Neural progenitor cell (in vitro differentiated cells): ENCODE measurements around the gene FAM219A. TPM values are rescaled to one million over a fixed set of nuclear protein-coding genes. Genes with fewer than 3 reads are reported as not detected.

ENCODE experiments used
- DNase-seq: peaks from one replicate; pipeline ENCODE4 v3.0.0-alpha.2; 2016; ENCODE audit warnings: low spot score
- H2AFZ ChIP-seq: fragments of 200-600 bp; sonication (generic); replicated peaks from 2 replicates; pipeline ENCODE4 v1.6.1; 2016; ENCODE audit warnings: antibody characterized with exemption
- H3F3A ChIP-seq: fragments of 200-600 bp; sonication (generic); 2 replicates; pipeline ENCODE4 v1.6.1; 2016; ENCODE audit warnings: antibody characterized with exemption, low read depth
- H3K27ac ChIP-seq: fragments of 200-600 bp; sonication (generic); 2 replicates; pipeline ENCODE4 v1.5.1; 2016; ENCODE audit warnings: mild to moderate bottlenecking
- H3K27me3 ChIP-seq: fragments of 200-600 bp; sonication (generic); 2 replicates; pipeline ENCODE4 v1.6.1; 2016; ENCODE audit warnings: mild to moderate bottlenecking, moderate library complexity
- H3K36me3 ChIP-seq: fragments of 200-600 bp; sonication (generic); 2 replicates; pipeline ENCODE4 v1.5.1; 2016
- H3K4me1 ChIP-seq: fragments of 200-600 bp; sonication (generic); 2 replicates; pipeline ENCODE4 v1.6.1; 2016; ENCODE audit warnings: mixed run types
- H3K4me2 ChIP-seq: fragments of 200-600 bp; sonication (generic); 2 replicates; pipeline ENCODE4 v1.6.1; 2016
- H3K4me3 ChIP-seq: fragments of 200-600 bp; sonication (generic); 2 replicates; pipeline ENCODE4 v1.5.1; 2016
- H3K79me2 ChIP-seq: fragments of 200-600 bp; sonication (generic); 2 replicates; pipeline ENCODE4 v1.6.1; 2016; ENCODE audit warnings: low read depth
- H3K9ac ChIP-seq: fragments of 200-600 bp; sonication (generic); 2 replicates; pipeline ENCODE4 v1.6.1; 2016
- H3K9me3 ChIP-seq: fragments of 200-600 bp; sonication (generic); 2 replicates; pipeline ENCODE4 v1.5.1; 2016; ENCODE audit warnings: low read depth
- H4K20me1 ChIP-seq: fragments of 200-600 bp; sonication (generic); 2 replicates; pipeline ENCODE4 v1.6.1; 2016; ENCODE audit warnings: low read depth
- H3K27ac Mint-ChIP-seq: 3 replicates; pipeline ENCODE4 v1.8.0; 2021; ENCODE audit warnings: mixed read lengths
- H3K27me3 Mint-ChIP-seq: 2 replicates; pipeline ENCODE4 v1.8.0; 2022; ENCODE audit warnings: low read depth, mild to moderate bottlenecking, inconsistent platforms, moderate library complexity, mixed read lengths; ENCODE audit not compliant: insufficient read depth
- H3K36me3 Mint-ChIP-seq: 3 replicates; pipeline ENCODE4 v1.8.0; 2021; ENCODE audit warnings: mixed read lengths
- H3K4me1 Mint-ChIP-seq: 3 replicates; pipeline ENCODE4 v1.8.0; 2021; ENCODE audit warnings: mixed read lengths
- H3K4me3 Mint-ChIP-seq: 3 replicates; pipeline ENCODE4 v1.8.0; 2021; ENCODE audit warnings: mild to moderate bottlenecking, moderate library complexity, mixed read lengths
- H3K9me3 Mint-ChIP-seq: 3 replicates; pipeline ENCODE4 v1.8.0; 2020; ENCODE audit warnings: mixed read lengths
- CTCF ChIP-seq: fragments of 200-600 bp; sonication (generic); IDR thresholded peaks from 2 replicates; pipeline ENCODE4 v1.5.1; 2017; ENCODE audit warnings: antibody characterized with exemption, mild to moderate bottlenecking
- EZH2 ChIP-seq: fragments of 200-600 bp; sonication (generic); IDR thresholded peaks from 2 replicates; pipeline ENCODE4 v1.6.1; 2017; ENCODE audit warnings: antibody characterized with exemption, mild to moderate bottlenecking, moderate library complexity
- EZH2phosphoT487 ChIP-seq: fragments of 200-600 bp; sonication (generic); IDR thresholded peaks from 2 replicates; pipeline ENCODE4 v1.6.1; 2017; ENCODE audit warnings: antibody characterized with exemption
- small RNA-seq: library from RNA; depleted of rRNA; stranded (forward); fragments of <200 nt; gene quantifications from one replicate; pipeline ENCODE3, GENCODE V24; 2015
- total RNA-seq: library from RNA; depleted of rRNA; stranded (reverse); fragments of >200 nt; gene quantifications from 2 replicates; pipeline ENCODE4 v1.2.3, GENCODE V29; 2015; ENCODE audit warnings: low replicate concordance

FAM219A gene
- total RNA-seq, 1 donor from 2014 or later: 4.2 TPM

GRCh38 chr9:34349324-34349723 is 109.0 kb downstream of the FAM219A start:
- H3K9me3 ChIP-seq: no peaks in the 10 kb centered on the region
- H3K27ac ChIP-seq: no peak overlapping the region
- H3K79me2 ChIP-seq: no peaks in the 10 kb centered on the region
- Mint-ChIP-seq H3K4me1 (peaks cover 12% of the 10 kb centered on the region), H3K27me3 (peaks cover 5% of the 10 kb centered on the region), H3K27ac (no peak overlapping the region), H3K9me3 (no peaks in the 10 kb centered on the region), H3K4me3 (no peak overlapping the region), H3K36me3 (peaks cover 7% of the 10 kb centered on the region)
- no peaks in the 10 kb centered on the region for H4K20me1 ChIP-seq
- no peak overlapping the region for H3K9ac ChIP-seq
- no peaks in the 10 kb centered on the region for H3K27me3 ChIP-seq
- DNase-seq: no peak
- H3K4me2 ChIP-seq: no peak overlapping the region
- peaks cover 3% of the 10 kb centered on the region for H3K4me1 ChIP-seq
- H3K4me3 ChIP-seq: no peak overlapping the region
- TF ChIP-seq EZH2 (no peak), EZH2phosphoT487 (no peak), CTCF (no peak)
- H2AFZ ChIP-seq: no peak overlapping the region
- no peaks in the 10 kb centered on the region for H3F3A ChIP-seq
- no peaks in the 10 kb centered on the region for H3K36me3 ChIP-seq

Small RNA genes lying within 50 kb of the gene (small RNA-seq; reads per million reads assigned to genes)
- gene RF00019 (not detected), gene RN7SKP24 (not detected)

Other genes starting within 250 kb of the FAM219A start
- 9.4 and 10.7 TPM in 2 replicates for gene KIF24, start 129.3 kb downstream of the FAM219A start, total RNA-seq
- 23.4 and 33.1 TPM in 2 replicates for gene NUDT2, start 129.0 kb downstream of the FAM219A start, total RNA-seq
- gene MYORG, start 81.7 kb downstream of the FAM219A start, total RNA-seq: 0.03 and 0.04 TPM in 2 replicates
- 0.52 and 1.3 TPM in 2 replicates for gene DNAI1, start 235 bp upstream of the FAM219A start, total RNA-seq
- gene ENHO, start 64.4 kb upstream of the FAM219A start, total RNA-seq: 4.4 and 21.3 TPM in 2 replicates
- gene CNTFR, start 131.2 kb upstream of the FAM219A start, total RNA-seq: 8.6 and 37.2 TPM in 2 replicates
- gene RPP25L, start 153.5 kb upstream of the FAM219A start, total RNA-seq: 17.4 and 40.1 TPM in 2 replicates
- 45.6 and 98.3 TPM in 2 replicates for gene DCTN3, start 161.9 kb upstream of the FAM219A start, total RNA-seq
- gene ARID3C, start 170.5 kb upstream of the FAM219A start, total RNA-seq: 4.7 and 5.3 TPM in 2 replicates
- 37.8 and 108 TPM in 2 replicates for gene SIGMAR1, start 179.2 kb upstream of the FAM219A start, total RNA-seq
- gene GALT, start 188.1 kb upstream of the FAM219A start, total RNA-seq: 32.1 and 43.7 TPM in 2 replicates
- 11.4 and 12.7 TPM in 2 replicates for gene IL11RA, start 193.6 kb upstream of the FAM219A start, total RNA-seq
- 0.37 and 0.67 TPM in 2 replicates for gene CCL27, start 204.1 kb upstream of the FAM219A start, total RNA-seq
- not detected in 2 replicates for gene CCL19, start 232.7 kb upstream of the FAM219A start, total RNA-seq